ENCODE measurements around the gene AFDN.

AFDN gene

GRCh38 chr6:167794161-167795157, 32.3 kb upstream of the AFDN start:
- DNase-seq (ENCODE audit: low spot score), result no peak

- DNase-seq (ENCODE audit: low spot score), result no peak
Measured at GRCh38 chr6:167795321-167795811, 31.3 kb upstream of the AFDN start.

DNA sequence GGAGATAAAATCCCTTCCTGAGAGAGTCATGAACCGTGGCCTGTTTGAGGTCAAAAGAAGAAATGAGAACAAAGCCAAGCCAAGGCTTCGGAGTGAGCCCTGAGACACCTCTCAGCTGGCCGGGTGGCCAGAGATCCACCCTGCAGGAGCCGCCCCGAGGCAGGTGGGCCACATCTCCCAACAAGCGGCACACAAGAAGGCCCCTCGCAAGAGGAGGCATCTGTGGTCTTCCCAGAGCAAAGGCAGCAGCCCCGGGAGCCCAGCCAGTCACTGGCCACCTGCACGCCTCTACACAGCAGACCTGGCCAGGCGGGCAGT, 30.9 kb upstream of the AFDN start:
- no peak for DNase-seq (ENCODE audit: low spot score)

GRCh38 chr6:167796192-167796981, 30.3 kb upstream of the AFDN start:
- DNase-seq (ENCODE audit: low spot score), result no peak

GRCh38 chr6:167797011-167797471, 29.7 kb upstream of the AFDN start:
- DNase-seq (ENCODE audit: low spot score), result no peak

GRCh38 chr6:167797476-167798265, 29.0 kb upstream of the AFDN start:
- no peak for DNase-seq (ENCODE audit: low spot score)

- no peak for DNase-seq (ENCODE audit: low spot score)
Measured at GRCh38 chr6:167798453-167798852, 28.3 kb upstream of the AFDN start.

GRCh38 chr6:167799033-167799821, 27.5 kb upstream of the AFDN start:
- DNase-seq (ENCODE audit: low spot score), result peak; percentile 27

DNA sequence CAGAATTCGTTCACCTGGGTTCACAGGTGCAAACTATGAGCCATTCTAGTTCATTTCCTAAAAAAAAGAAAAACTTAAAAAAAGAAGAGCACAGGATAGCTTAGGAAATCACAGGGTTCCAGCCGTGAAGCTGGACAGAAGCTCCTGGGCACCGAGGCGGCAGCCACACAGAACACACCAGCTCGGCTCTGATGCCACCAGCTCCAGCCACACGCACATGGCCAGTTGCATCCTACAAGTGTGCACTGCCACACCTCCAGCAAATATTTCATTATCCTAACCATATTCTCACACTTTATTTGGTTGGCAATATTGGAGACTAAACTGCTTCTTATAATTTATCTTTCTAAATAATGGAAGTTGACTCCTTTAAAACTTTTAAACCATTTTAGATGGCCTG, 26.2 kb upstream of the AFDN start:
- no peak for DNase-seq (ENCODE audit: low spot score)

DNA sequence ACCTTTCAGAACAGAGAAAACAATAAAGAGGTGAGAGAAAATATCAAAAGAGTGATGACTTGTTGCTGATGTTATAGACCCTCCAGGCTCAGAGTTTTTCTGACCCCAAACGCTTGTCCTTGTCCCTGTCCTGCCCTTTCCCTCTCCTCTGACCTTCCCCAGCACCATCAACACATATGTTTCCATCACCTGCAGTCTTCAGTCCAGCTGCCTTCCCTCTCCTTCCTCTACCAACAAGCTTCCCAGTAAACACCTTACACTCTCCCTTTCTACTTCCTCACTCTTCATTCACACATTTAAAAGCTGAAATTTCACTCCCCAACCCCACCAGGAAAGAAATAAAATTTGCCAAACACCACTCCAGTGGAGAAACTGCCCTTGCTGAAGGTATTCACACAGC, 25.4 kb upstream of the AFDN start:
- no peak for DNase-seq (ENCODE audit: low spot score)

DNA sequence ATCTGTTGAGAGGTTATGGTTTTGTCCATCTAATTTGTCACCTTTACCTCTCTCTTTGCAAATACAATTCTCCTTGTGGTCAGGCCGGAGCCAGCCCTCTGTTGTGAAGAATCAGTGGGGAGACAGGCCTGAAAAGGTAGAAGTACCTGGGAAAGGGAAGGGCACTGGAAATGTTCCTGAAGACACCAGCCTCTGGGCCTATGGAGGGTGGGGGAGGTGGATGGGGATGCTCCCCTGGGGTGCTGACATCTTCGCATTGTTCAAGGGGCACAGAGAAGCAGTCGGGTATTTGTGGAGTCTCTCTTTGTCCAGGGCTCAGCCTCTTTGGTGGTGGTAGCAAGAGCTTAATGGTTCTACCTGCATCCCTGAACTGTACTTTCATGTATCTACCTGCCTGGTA, 24.4 kb upstream of the AFDN start:
- DNase-seq (ENCODE audit: low spot score), result no peak

- DNase-seq (ENCODE audit: low spot score), result no peak
Measured at GRCh38 chr6:167803816-167804215, 22.9 kb upstream of the AFDN start.

- DNase-seq (ENCODE audit: low spot score), result no peak
Measured at GRCh38 chr6:167804281-167805013, 22.3 kb upstream of the AFDN start.

DNA sequence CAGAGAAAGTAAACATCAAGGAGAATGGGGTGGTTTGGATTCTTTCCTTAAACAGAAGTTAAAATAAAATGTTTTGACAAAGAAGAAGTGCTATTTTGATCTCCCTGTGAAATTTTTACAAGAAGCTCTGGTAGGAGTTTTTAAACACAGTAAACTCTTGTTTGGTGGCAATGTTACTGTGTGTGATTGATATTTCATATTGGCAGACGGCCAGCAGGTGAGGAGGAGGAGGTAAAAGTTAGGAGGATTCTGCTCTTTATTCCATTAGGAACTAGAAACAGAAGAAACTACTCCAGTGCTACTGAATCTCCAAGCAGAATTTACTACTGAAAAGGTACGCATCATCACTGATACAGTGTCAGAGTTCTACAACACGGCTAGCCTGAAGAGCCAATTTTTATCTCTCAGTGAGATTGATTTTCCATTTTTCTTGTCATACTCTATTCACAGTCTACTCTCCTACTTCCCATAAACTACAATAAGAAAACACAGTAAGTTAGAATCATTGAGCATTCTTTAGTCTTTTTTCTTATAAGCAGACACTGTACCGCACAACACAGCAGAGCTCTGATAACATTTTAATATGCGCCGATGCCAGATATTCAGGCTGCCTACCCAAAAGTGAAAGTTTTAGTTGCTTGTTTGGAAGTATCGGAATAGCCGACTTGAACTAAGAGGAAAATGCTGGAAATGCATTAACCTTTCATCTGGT, 21.2 kb upstream of the AFDN start:
- DNase-seq (ENCODE audit: low spot score), result no peak

DNA sequence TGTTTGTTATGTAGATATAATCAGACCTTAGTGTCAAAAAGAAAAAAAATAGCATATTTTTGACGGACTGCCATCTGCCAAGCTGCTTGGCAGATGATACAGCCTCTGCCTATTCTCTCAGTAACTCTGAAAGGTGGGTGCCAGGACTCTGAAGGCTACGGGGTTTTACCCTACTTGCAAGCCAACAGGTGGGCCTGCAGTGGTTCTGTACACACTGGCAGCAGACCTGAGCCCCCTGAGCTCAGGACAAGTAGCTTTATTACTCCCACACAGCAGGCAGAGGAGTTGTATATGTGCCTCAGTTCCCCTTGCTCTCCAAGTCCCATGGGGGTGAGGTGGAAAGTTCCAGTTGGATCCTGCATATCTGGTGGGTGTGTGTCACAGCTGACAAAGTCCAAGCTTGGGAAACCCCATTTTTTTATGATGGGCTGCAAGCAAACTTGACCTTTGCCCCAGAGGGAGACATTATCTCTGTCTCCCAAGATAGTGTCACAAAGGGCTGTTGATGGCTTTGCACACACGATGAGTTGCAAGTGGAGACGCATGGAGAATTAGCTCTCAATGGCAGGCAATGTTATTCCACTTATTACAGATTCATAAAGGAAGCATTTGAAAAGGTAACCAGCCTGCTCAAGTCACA, 20.5 kb upstream of the AFDN start:
- no peak for DNase-seq (ENCODE audit: low spot score)

GRCh38 chr6:167807200-167807599, 19.5 kb upstream of the AFDN start:
- no peak for DNase-seq (ENCODE audit: low spot score)

DNA sequence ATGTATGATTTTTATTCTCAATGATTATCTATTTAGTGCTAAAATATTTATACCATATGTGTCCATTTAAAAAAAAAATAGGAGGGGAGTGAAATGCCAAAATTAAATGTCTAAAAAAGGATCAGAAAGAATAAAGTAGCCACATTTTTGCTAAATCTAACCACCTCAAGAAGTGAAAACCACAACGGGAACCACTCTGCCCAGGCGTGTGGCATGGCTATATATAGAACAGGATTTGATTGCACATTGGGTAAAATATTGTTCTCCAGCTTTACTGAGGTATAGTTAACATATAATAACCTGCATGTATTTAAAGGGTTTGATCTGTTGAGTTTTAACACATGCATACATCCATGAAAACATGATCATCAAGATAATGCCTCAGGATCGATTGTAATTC, 19.0 kb upstream of the AFDN start:
- no peak for DNase-seq (ENCODE audit: low spot score)

DNA sequence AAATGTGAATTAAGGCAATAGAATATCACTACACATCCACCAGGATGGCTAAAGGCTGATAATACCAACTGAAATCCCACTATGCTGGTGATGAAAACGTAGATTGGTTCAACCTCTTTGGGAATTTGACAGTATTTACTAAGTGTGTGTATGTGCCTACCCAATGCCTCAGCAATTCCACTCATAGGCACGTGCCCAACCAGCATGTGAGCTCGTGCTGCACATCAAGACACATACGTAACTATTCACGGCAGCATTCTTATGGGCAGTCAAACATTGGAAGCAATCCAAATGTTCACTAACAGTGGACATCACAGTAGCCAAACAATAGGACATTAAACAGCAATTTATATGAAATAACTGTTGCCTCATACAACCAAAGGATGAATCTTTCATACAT, 15.7 kb upstream of the AFDN start:
- no peak for DNase-seq (ENCODE audit: low spot score)

- DNase-seq (ENCODE audit: low spot score), result no peak
Measured at GRCh38 chr6:167811442-167812087, 15.1 kb upstream of the AFDN start.
